IgD-negative memory B cell (primary cell): Measurements from ENCODE around the gene FN3KRP. TPM values are rescaled to one million over a fixed set of nuclear protein-coding genes. Genes with fewer than 3 reads are reported as not detected.

ENCODE experiments used
- H3K27ac Mint-ChIP-seq, 3 donors: one replicate each; pipeline ENCODE4 v1.8.0; 2020 to 2022; ENCODE audit warnings: mild to moderate bottlenecking in 3 of 3, mixed read lengths in 3 of 3, moderate library complexity in 1 of 3
- H3K27me3 Mint-ChIP-seq: one replicate; pipeline ENCODE4 v1.8.0; 2021; ENCODE audit warnings: mixed read lengths
- H3K36me3 Mint-ChIP-seq: one replicate; pipeline ENCODE4 v1.8.0; 2020; ENCODE audit warnings: mild to moderate bottlenecking, mixed read lengths
- H3K4me1 Mint-ChIP-seq, 3 donors: one replicate each; pipeline ENCODE4 v1.8.0; 2020 to 2022; ENCODE audit warnings: mixed read lengths in 3 of 3, mild to moderate bottlenecking in 1 of 3
- H3K4me3 Mint-ChIP-seq, 4 donors: one replicate each; pipeline ENCODE4 v1.8.0; 2020 to 2022; ENCODE audit warnings: mild to moderate bottlenecking in 4 of 4, mixed read lengths in 4 of 4, moderate library complexity in 3 of 4
- H3K9me3 Mint-ChIP-seq, 3 donors: one replicate each; pipeline ENCODE4 v1.8.0; 2020 to 2021; ENCODE audit warnings: mixed read lengths in 3 of 3, mild to moderate bottlenecking in 1 of 3
- polyA plus RNA-seq: library from polyadenylated mRNA; unstranded; fragments of 300-500 nt; fragmentation: Illumina TruSeq; gene quantifications from one replicate; pipeline ENCODE4 v1.2.3, GENCODE V29; 2021

FN3KRP gene
- polyA plus RNA-seq, 1 donor from 2014 or later, result 16.7 TPM

GRCh38 chr17:82710499-82711232 lies 5.8 kb upstream of the FN3KRP start:
- no peaks in the 10 kb centered on the region for H3K36me3 Mint-ChIP-seq
- H3K27ac Mint-ChIP-seq, result peak overlapping the region in 1 of 3 donors; percentile 78
- H3K4me3 Mint-ChIP-seq, result peak overlapping the region in 1 of 4 donors; percentile 22
- peaks cover 10 to 15% (median 10%) of the 10 kb centered on the region in 3 donors for H3K4me1 Mint-ChIP-seq
- peaks cover 5% of the 10 kb centered on the region for H3K27me3 Mint-ChIP-seq
- no peaks in the 10 kb centered on the region for H3K9me3 Mint-ChIP-seq

DNA sequence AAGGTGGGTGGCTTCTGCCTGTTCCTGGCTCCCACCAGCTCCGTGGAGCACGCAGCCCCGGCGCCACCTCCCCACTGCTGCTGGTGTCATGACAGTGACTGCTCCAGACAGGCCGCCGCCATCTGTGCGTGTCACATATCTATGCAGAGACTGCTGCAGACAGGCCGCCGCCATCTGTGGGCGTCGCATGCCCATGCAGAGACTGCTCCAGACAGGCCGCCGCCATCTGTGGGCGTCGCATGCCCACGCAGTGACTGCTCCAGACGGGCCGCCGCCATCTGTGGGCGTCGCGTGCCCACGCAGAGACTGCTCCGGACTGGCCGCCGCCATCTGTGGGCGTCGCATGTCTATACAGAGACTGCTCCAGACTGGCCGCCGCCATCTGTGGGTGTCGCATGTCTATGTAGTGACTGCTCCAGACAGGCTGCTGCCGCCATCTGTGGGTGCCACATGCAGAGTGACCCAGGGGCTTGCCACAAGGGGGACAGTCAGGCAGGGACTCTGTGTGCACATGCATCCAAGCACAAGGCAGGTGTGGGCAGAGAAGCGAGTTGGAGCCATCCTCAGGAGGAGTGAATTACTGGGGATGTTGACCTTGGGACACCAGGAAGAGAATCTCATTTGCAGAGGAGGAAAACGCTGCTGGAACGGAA lies 3.3 kb upstream of the FN3KRP start:
- H3K4me1 Mint-ChIP-seq, result peaks cover 14 to 16% (median 15%) of the 10 kb centered on the region in 3 donors
- H3K36me3 Mint-ChIP-seq, result no peaks in the 10 kb centered on the region
- peaks cover 5% of the 10 kb centered on the region for H3K27me3 Mint-ChIP-seq
- H3K27ac Mint-ChIP-seq, result peak overlapping the region in 1 of 3 donors; percentile 3
- H3K9me3 Mint-ChIP-seq, result no peaks in the 10 kb centered on the region
- peak overlapping the region in 1 of 4 donors; percentile 78 for H3K4me3 Mint-ChIP-seq

- peaks cover 12 to 19% (median 14%) of the 10 kb centered on the region in 3 donors for H3K4me1 Mint-ChIP-seq
- H3K36me3 Mint-ChIP-seq, result peaks cover 5% of the 10 kb centered on the region
- peak overlapping the region in 1 of 3 donors; percentile 48 for H3K27ac Mint-ChIP-seq
- H3K9me3 Mint-ChIP-seq, result no peaks in the 10 kb centered on the region
- peak overlapping the region in 3 of 4 donors; percentile 21 to 95 (median 52) for H3K4me3 Mint-ChIP-seq
- no peaks in the 10 kb centered on the region for H3K27me3 Mint-ChIP-seq
Measured at GRCh38 chr17:82718986-82719685, 2.6 kb downstream of the FN3KRP start.

DNA sequence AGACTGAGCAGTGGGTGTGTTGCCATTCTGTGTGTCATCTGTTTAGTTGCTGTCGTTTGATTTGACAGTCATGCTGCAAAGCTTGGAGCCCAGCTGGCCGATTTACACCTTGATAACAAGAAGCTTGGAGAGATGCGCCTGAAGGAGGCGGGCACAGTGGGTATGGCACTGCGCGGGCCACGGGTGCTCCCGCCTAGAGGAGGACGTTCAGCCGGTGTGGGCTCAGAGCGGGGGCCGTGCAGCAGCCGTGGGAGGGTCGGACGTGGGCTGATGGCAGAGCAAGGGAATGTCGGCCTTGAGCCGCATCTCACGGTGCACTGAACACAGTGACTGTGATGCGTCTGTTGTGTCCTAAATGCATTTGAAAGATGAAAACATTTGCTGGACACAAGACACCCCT lies 3.7 kb downstream of the FN3KRP start:
- Mint-ChIP-seq H3K4me3 (no peak overlapping the region), H3K27me3 (no peaks in the 10 kb centered on the region), H3K9me3 (no peaks in the 10 kb centered on the region), H3K4me1 (peaks cover 10 to 19% (median 14%) of the 10 kb centered on the region in 3 donors), H3K27ac (no peak overlapping the region), H3K36me3 (peaks cover 5% of the 10 kb centered on the region)

GRCh38 chr17:82722341-82723013 lies 6.0 kb downstream of the FN3KRP start:
- H3K9me3 Mint-ChIP-seq, result no peaks in the 10 kb centered on the region
- no peak overlapping the region for H3K4me3 Mint-ChIP-seq

GRCh38 chr17:82723169-82723807 lies 6.8 kb downstream of the FN3KRP start:
- no peak overlapping the region for H3K4me3 Mint-ChIP-seq
- H3K27me3 Mint-ChIP-seq, result no peaks in the 10 kb centered on the region
- H3K4me1 Mint-ChIP-seq, result peaks cover 0 to 4% (median 2%) of the 10 kb centered on the region in 3 donors
- no peak overlapping the region for H3K27ac Mint-ChIP-seq
- H3K36me3 Mint-ChIP-seq, result peaks cover 5% of the 10 kb centered on the region
- no peaks in the 10 kb centered on the region for H3K9me3 Mint-ChIP-seq

More at GRCh38 chr17:82722341-82723013, 6.0 kb downstream of the FN3KRP start:
- Mint-ChIP-seq H3K36me3 (peaks cover 5% of the 10 kb centered on the region), H3K4me1 (peaks cover 5 to 11% (median 6%) of the 10 kb centered on the region in 3 donors), H3K27ac (peak overlapping the region in 1 of 3 donors; percentile 18), H3K27me3 (no peaks in the 10 kb centered on the region)

GRCh38 chr17:82726427-82726826 lies 9.9 kb downstream of the FN3KRP start:
- peaks cover 5% of the 10 kb centered on the region for H3K36me3 Mint-ChIP-seq
- no peaks in the 10 kb centered on the region for H3K9me3 Mint-ChIP-seq
- peaks cover 0 to 2% (median 0%) of the 10 kb centered on the region in 3 donors for H3K4me1 Mint-ChIP-seq
- no peak overlapping the region for H3K4me3 Mint-ChIP-seq
- H3K27me3 Mint-ChIP-seq, result no peaks in the 10 kb centered on the region
- no peak overlapping the region for H3K27ac Mint-ChIP-seq

- Mint-ChIP-seq H3K4me3 (peak overlapping the region in 1 of 4 donors; percentile 47), H3K27me3 (no peaks in the 10 kb centered on the region), H3K9me3 (peaks cover 0 to 6% (median 3%) of the 10 kb centered on the region in 3 donors), H3K4me1 (peaks cover 0 to 5% (median 4%) of the 10 kb centered on the region in 3 donors), H3K27ac (no peak overlapping the region), H3K36me3 (peaks cover 14% of the 10 kb centered on the region)
Measured at GRCh38 chr17:82729479-82730260, 13.2 kb downstream of the FN3KRP start.

- H3K4me1 Mint-ChIP-seq, result peaks cover 0 to 5% (median 4%) of the 10 kb centered on the region in 3 donors
- H3K27me3 Mint-ChIP-seq, result peaks cover 4% of the 10 kb centered on the region
- peaks cover 0 to 6% (median 3%) of the 10 kb centered on the region in 3 donors for H3K9me3 Mint-ChIP-seq
- H3K36me3 Mint-ChIP-seq, result peaks cover 14% of the 10 kb centered on the region
- H3K4me3 Mint-ChIP-seq, result no peak overlapping the region
- no peak overlapping the region for H3K27ac Mint-ChIP-seq
Measured at GRCh38 chr17:82732118-82732743, 15.7 kb downstream of the FN3KRP start.

DNA sequence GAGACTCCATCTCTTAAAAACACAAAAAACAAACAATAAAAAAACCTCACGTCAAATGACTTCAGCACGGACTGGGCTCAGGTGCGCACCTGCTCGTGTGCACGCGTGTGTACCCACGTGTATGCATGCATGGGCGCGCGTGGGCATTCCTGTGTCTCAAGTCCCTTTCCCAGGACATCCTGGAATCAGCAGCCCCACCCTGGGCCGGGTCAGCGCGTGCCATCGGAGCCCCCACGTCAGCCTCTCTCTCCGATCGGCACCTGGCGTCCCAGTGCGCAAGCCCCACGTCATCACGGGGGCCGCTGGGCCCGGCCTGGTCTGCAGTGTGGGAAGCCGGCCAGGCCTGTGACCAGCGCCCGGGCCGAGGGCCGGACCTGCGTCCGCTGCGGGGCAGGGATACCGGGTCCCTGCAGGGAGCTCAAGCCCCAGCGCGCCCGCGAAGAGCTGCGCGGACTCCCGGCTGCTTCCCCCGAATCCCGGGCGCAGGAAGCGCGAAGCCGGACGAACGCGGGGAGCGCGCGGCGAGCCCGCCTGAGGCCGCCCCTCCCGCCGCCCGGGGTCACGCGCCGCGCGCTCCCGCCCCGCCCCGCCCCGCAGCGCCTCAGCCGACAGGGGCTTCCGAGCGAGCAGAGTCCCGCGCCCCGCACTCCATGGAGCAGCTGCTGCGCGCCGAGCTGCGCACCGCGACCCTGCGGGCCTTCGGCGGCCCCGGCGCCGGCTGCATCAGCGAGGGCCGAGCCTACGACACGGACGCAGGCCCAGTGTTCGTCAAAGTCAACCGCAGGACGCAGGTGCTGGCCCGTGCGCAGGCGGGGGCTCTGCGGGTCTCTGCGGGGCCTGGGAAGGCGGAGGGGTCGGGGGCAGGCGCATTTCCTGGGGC lies 18.7 kb downstream of the FN3KRP start, which contains the start of gene FN3K:
Gene FN3K (plus strand): TSS at position 629 of the 880 bp plus-strand sequence. CDS start 22 bp downstream, at position 651.
- H3K36me3 Mint-ChIP-seq, result peaks cover 14% of the 10 kb centered on the region
- H3K4me1 Mint-ChIP-seq, result peaks cover 0 to 5% (median 1%) of the 10 kb centered on the region in 3 donors
- peak within 1 kb of the TSS in 3 of 4 donors; percentile 65 to 76 (median 67) for H3K4me3 Mint-ChIP-seq
- H3K27me3 Mint-ChIP-seq, result peaks cover 5% of the 10 kb centered on the region
- peaks cover 1 to 6% (median 3%) of the 10 kb centered on the region in 3 donors for H3K9me3 Mint-ChIP-seq
- H3K27ac Mint-ChIP-seq, result no peak within 1 kb of the TSS

DNA sequence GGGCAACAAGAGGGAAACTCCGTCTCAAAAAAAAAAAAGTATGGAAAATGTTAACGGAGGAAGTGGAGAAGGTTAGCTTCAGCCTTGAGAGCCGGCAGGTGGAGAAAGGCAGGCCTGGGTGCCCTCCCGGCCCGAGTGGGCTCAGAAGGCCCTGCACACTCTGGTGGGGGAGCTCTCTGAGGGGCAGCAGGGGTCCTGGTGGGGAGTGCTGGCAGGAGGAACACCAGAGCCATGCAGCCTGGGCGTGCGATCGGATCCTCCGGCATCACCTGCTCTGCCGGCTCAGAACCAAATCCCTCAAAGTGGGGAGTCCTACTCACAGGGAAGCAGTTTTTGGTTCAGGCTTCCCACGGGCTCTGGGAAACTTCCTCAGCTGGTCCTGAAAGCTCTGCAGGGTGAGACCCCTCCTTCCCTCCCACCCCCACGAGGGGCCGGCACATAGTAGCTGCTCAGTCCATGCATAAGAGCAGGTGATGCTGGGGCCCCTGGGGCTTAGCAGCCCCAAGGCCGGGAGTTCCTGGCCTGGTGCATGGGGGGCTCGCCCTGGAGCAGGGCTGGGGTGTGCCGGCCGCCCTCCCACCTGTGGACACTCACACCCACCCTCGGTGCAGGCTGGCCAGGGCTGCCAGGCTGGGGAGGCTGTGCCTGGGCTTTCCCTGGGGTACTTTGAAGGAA lies 20.1 kb downstream of the FN3KRP start:
- Mint-ChIP-seq H3K27me3 (peaks cover 5% of the 10 kb centered on the region), H3K4me3 (no peak overlapping the region), H3K27ac (no peak overlapping the region), H3K4me1 (peaks cover 0 to 5% (median 1%) of the 10 kb centered on the region in 3 donors), H3K9me3 (peaks cover 1 to 17% (median 3%) of the 10 kb centered on the region in 3 donors), H3K36me3 (peaks cover 15% of the 10 kb centered on the region)
